Measurements from ENCODE around the gene PDE1A.

- no peak for TF ChIP-seq CTCF (tag by site-specific recombination; IDR thresholded peaks at IDR 0.05)
- TF ChIP-seq ZNF600 (tag by site-specific recombination; IDR thresholded peaks at IDR 0.05): no peak
- TF ChIP-seq ZBTB21 (tag by site-specific recombination; IDR thresholded peaks at IDR 0.05): no peak
- no peak for TF ChIP-seq TRIM28 (IDR thresholded peaks at IDR 0.05; ENCODE audit: borderline replicate concordance, low read length)
- TF ChIP-seq ZSCAN23 (tag by site-specific recombination; IDR thresholded peaks at IDR 0.05): no peak
- no peak for TF ChIP-seq ZNF140 (tag by site-specific recombination; IDR thresholded peaks at IDR 0.05)
- no peak for TF ChIP-seq SP2 (tag by site-specific recombination; IDR thresholded peaks at IDR 0.05)
- TF ChIP-seq ZNF664 (tag by site-specific recombination; IDR thresholded peaks at IDR 0.05): no peak
Observed at GRCh38 chr2:182377467-182377866, 49.4 kb downstream of the PDE1A start.
